Stimulated activated CD4-positive, alpha-beta T cell treated with anti-CD3 and anti-CD28 coated beads, Interleukin-1b, Interleukin-23, amount 100 ng/mL, for 1 hour (primary cell): ENCODE data around the gene PNMA6E.
"Not testable (repeated sequence)": the region's sequence is repeated elsewhere in the genome, so short reads cannot be mapped to it uniquely, and the experiment has no call there.

ENCODE experiments used
- DNase-seq, 2 donors: peaks; one replicate each; pipeline ENCODE4 v3.0.0-alpha.2; 2020; ENCODE audit warnings: low read depth in 2 of 2

PNMA6E gene

DNA sequence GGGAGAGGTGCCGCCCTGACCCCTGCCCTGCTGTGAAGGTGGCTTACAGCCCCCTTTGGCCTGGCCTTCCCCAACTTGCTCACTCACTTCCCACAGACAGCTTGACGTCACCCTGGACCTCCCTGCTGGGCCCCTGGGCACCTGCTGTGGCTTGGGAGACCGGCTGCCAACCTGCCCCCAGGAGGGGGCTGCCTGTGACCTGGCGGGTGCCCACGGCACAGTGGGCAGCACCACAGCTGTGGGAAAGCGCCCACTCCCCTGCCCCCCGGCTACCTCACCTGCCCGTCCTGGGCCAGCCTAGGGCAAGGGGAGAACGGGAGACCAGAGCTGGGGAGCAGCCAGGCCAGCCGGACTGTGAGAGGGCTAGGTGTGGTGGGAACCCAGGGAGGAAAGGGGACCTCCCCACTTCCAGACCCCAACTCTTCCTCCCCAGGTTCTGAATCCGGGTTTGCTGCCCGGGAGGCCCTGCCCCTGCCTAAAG, 7.8 kb upstream of the PNMA6E start:
- no peak for DNase-seq

- DNase-seq: no peak
Measured at GRCh38 chrX:153408221-153408721, 7.1 kb upstream of the PNMA6E start.

- DNase-seq: no peak
Measured at GRCh38 chrX:153407736-153408135, 6.6 kb upstream of the PNMA6E start.

DNA sequence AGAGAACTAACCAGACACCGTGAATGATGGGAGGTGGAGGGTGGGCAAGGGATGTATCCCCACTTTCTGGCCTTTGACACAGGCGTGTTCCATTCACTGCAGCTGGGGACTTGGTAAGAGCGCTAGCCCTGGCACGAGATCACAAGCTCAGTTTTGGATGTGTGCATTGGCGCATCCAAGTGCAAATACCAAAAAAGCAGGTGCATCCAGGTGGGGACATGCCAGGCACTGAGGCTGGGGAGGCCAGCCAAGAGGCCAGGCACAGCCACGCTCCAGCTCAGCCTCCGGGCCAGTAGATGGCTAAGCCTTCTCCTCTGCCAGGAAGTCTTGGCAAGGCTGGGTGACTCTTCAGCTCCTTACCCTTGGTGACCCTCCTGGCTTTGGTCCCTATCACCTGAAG, 5.8 kb upstream of the PNMA6E start:
- no peak for DNase-seq

- DNase-seq: no peak
Measured at GRCh38 chrX:153406011-153406410, 4.9 kb upstream of the PNMA6E start.

GRCh38 chrX:153405426-153405825, 4.3 kb upstream of the PNMA6E start:
- no peak for DNase-seq

DNA sequence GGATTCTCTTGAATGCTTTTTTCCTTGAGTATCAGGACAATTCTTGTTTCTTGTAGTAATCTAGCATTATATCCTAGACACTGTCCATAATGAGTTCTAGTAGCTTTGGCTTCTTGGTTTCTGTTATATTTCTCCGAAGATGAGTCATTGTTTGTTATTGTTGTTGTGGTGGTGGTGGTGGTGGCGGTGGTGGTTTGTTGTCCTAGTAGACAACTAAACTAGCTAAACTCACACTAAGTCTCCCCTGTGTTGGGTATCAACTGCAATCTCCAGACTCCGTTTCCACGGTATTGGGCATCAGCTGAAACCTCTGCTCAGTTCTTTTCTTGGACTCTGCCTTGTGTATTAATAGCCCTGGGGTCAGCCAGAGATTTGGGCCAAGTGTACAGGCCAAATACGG, 3.2 kb upstream of the PNMA6E start:
- not testable (repeated sequence) for DNase-seq

DNA sequence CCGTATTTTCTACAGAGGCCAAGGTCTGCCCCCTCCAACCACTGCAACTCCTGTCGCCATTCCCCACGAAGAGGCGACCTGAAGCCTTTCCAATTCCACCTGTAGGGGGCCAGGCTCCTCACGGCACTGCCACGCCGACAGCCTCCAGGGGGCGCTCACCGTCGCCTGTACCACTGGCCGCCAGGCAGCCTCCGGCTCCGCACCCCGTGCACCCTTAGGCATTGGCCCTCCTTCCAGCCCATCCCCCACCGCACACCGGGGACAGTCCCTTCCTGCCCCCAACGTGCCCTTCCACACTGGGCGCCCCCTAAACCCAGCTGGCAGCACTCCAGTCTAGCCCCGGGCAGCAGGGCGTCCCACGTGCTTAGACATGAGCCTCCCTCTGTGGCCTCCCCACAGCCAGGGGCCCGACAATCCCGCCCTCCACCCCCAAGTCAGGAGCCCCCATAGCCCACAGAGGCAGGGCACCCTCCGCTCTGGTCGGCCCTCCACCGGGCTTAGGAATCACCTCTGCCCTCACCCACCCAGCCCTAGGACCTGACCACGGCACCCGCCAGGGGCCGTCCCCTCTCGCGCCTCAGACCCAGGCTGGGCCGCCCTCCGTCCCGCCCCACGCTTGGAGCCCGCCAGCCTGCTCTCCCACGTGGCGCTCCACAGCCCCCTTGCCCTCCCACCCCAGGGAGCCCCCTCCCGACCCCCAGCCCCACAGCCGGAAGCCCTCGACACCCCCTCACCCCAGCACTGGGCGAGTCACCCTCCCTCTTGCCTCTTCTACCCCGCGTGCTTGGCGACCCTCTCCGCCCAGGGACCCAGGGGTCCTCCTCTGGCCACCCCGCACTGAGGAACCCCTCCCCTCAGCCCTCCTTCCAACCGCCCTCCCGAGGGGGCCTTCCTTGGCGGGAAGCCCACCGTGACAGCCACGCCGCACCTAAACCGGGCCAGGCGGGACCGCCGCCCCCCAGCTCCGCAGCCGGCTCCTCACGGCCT, 711 bp downstream of the PNMA6E start:
- peak in 1 of 2 donors; percentile 28 for DNase-seq

GRCh38 chrX:153398275-153398960, 2.7 kb downstream of the PNMA6E start:
- no peak for DNase-seq

GRCh38 chrX:153397256-153397960, 3.7 kb downstream of the PNMA6E start:
- DNase-seq: no peak

- no peak for DNase-seq
Measured at GRCh38 chrX:153396320-153397195, 4.6 kb downstream of the PNMA6E start.

- DNase-seq: no peak
Measured at GRCh38 chrX:153395613-153396319, 5.4 kb downstream of the PNMA6E start.

DNA sequence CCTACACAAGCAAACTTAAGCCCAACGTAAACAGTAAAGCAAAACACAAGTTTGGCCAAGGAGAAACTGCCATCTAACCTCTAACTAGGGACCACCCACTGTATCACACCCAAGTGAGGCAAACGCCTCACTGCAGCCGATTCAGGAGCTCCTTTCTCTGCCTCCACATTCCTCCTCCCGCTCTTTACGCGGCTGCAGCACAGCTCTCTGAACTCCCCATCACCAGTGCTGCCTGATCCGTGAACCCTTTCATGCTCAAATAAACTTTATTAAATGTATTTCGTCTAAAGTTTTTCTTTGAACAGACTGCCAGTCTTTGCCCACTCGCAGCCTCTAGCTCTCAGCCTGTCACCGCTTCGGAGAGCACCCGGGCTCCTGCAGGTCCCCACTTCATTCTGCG, 6.5 kb downstream of the PNMA6E start:
- DNase-seq: no peak

GRCh38 chrX:153392642-153393321, 8.4 kb downstream of the PNMA6E start:
- DNase-seq: no peak

GRCh38 chrX:153389460-153389768, 11.7 kb downstream of the PNMA6E start:
- DNase-seq: not testable (repeated sequence)

DNA sequence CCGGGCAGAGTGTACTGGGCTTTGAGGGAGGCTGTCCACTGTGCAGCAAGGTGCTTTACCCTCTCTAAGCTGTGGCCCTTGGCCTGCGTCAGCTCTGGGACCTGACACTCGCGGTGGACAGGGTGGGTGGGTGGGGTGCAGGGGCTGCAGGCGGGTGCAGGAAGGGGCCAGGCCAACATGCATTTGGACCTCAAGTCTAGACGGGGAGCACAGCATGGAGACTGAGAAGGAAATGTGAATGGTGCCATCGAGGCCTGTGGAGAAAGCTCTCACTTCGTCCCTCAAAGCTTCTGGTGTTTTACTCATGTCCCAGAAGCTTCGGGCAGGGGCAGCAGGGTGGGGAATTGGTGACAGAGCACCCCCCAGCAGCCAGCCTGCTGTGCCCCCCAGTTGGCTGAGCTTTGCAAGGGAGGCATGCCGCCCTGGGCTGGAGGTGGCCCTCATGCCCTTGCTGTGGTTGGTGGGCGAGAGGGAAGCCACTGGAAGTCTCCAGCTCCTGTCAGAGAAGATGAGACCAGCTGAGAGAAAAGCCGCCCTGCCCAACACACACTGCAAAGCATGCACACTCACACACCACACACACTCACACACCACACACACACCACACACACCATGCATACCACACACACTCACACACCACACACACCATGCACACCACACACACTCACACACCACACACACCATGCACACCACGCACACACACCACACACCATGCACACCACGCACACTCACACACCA, 12.3 kb downstream of the PNMA6E start:
- DNase-seq: no peak

DNA sequence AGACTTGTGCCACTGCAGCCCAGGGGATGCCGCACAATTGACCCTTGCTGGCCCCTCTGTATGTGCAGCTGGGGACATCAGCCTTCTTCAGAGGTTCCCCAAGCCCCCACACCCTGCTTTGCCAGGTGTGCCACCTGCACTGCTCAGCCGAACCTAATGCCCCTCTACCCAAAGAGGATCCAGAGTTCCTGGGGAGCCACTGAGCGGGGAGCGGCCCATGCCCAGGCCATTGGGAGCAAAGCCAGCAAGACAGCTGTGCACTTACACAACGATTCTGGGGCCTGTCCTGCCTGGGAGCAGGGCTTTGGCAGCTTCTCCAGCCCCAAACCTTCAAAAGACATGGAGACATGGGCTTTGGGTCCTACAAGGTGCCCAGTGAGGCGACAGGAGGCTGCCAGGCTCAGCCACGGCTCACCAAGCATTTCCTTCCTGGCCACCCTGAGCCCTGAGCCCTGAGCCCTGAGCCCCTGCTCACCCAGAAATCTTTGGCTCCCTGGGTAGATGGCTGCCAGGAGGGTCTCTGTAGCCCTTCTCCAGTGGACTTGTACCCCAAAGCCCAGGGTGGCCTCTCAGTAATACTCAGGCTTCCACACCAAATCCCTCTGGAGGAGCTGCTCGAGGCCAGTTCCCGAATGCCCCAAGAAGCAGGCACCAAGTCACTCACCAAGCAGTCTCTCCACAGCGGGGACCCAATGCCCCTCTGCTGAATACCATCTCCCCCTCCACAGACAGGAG, 13.0 kb downstream of the PNMA6E start:
- no peak for DNase-seq

DNA sequence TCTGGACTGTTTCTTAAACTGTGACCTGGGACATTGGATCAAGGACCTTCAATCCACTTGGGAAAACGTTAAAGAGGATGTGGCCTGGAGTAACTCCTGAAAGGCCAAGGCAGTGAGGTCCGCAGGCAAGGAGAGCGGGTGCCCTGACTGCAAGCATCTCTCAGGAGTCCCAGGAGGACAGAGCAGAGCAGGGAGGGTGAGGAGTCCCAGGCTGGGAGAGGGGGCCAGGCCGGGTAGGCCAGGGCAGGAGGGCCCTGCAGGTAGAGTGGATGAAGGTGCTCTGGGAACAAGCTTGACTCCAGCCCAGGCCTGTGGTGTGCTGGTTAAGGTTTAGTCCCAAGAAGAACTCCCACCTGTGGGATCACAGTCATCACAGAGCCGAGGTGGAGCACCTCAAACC, 13.8 kb downstream of the PNMA6E start:
- DNase-seq: no peak

DNA sequence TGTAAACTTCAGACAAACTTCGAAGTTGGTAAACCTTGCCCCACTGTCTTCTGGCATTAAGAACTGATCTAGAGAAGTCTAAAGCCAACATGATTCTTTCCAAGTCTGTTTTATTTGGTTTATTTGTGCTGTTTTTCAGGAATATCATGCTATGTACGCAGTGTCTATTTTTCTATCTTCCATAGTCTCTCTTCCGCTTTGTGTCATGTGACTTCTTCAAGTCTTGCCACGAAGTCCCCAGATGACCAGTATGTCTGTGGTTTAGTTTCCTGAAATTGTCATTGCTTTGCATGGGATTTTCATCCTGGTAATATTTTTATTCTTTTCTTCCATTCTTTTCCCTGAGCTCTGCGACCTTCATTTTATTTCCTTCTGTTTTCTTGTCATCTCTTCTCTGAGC, 15.1 kb downstream of the PNMA6E start:
- DNase-seq: no peak
